Thoracic aorta (tissue), 2 donors: ENCODE data around the gene COX7B2. TPM values are rescaled to one million over a fixed set of nuclear protein-coding genes. Genes with fewer than 3 reads are reported as not detected.
A peak's percentile ranks its signal among the peaks of the same experiment; 100 is the strongest.

Source experiments
- ATAC-seq: fragments of 150-250 bp; one replicate; pipeline ENCODE4 v1.8.0; 2017; ENCODE audit warnings: low read depth; ENCODE audit not compliant: insufficient number of reproducible peaks, low FRiP score
- DNase-seq: peaks from one replicate; pipeline ENCODE4 v3.0.0-alpha.2; 2020; ENCODE audit warnings: low spot score
- H3K27ac ChIP-seq, 2 donors: fragments of 200-600 bp; sonication (generic); 1 replicate in 1 of 2; 2 replicates in 1 of 2; pipeline ENCODE4 v1.5.1; 2016; ENCODE audit warnings: mild to moderate bottlenecking in 2 of 2, moderate library complexity in 2 of 2
- H3K27me3 ChIP-seq: fragments of 200-600 bp; sonication (generic); replicated peaks from 2 replicates; pipeline ENCODE4 v1.6.0; 2016; ENCODE audit warnings: mild to moderate bottlenecking; ENCODE audit not compliant: insufficient read depth
- H3K36me3 ChIP-seq: fragments of 200-600 bp; sonication (generic); one replicate; pipeline ENCODE4 v1.5.1; 2016
- H3K4me1 ChIP-seq, 2 donors: fragments of 200-600 bp; sonication (generic); 1 replicate in 1 of 2; 2 replicates in 1 of 2; pipeline versions ENCODE4 v1.5.1 to v1.6.0; 2016; ENCODE audit warnings: low read depth in 2 of 2, mild to moderate bottlenecking in 1 of 2; ENCODE audit not compliant: control insufficient read depth in 1 of 2
- H3K4me3 ChIP-seq: fragments of 200-600 bp; sonication (generic); 2 replicates; pipeline ENCODE4 v1.5.1; 2016; ENCODE audit warnings: mild to moderate bottlenecking
- H3K9me3 ChIP-seq: fragments of 200-600 bp; sonication (generic); 2 replicates; pipeline ENCODE4 v1.5.1; 2016
- total RNA-seq, 2 donors: library from RNA; depleted of rRNA; stranded (reverse); fragments of >200 nt; gene quantifications; one replicate each; pipeline versions ENCODE4 v1.1.0 to v1.2.3, GENCODE V29; 2016
- TF ChIP-seq, protein P1 (sequence below): fragments of 200-600 bp; sonication (generic); IDR thresholded peaks from one replicate; pipeline ENCODE4 v1.5.1; 2019; ENCODE audit warnings: antibody characterized with exemption

The COX7B2 gene
- total RNA-seq, 2 donors from 2014 or later: not detected

DNA sequence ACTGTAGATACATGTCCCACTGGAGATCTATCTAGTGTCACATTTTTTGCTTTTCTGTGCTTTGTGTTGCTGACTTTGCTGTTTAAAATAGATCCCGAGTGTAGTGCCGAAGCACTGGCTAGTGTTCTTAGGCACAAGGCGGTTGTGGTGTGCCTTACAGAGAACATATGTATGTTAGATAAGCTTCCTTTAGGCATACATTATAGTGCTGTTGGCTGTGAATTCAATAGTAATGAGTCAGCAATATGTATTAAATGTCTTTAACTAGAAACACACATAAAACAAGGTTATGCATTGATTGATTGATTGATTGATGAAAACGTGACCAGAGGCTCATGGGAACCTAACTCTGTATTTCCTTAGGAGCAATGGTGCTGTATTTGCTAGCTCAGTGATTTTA is 56.2 kb downstream of the COX7B2 start:
- Histone ChIP-seq H3K27ac (no peak overlapping the region), H3K9me3 (no peaks in the 10 kb centered on the region), H3K27me3 (no peaks in the 10 kb centered on the region), H3K36me3 (no peaks in the 10 kb centered on the region), H3K4me3 (no peak overlapping the region), H3K4me1 (peaks cover 18 to 20% of the 10 kb centered on the region in 2 donors)
- ATAC-seq (no peak), DNase-seq (no peak)
- TF ChIP-seq, protein P1, sequence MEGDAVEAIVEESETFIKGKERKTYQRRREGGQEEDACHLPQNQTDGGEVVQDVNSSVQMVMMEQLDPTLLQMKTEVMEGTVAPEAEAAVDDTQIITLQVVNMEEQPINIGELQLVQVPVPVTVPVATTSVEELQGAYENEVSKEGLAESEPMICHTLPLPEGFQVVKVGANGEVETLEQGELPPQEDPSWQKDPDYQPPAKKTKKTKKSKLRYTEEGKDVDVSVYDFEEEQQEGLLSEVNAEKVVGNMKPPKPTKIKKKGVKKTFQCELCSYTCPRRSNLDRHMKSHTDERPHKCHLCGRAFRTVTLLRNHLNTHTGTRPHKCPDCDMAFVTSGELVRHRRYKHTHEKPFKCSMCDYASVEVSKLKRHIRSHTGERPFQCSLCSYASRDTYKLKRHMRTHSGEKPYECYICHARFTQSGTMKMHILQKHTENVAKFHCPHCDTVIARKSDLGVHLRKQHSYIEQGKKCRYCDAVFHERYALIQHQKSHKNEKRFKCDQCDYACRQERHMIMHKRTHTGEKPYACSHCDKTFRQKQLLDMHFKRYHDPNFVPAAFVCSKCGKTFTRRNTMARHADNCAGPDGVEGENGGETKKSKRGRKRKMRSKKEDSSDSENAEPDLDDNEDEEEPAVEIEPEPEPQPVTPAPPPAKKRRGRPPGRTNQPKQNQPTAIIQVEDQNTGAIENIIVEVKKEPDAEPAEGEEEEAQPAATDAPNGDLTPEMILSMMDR: no peak

GRCh38 chr4:46850026-46850425 is 59.0 kb downstream of the COX7B2 start:
- no peaks in the 10 kb centered on the region for H3K27me3 ChIP-seq
- no peaks in the 10 kb centered on the region for H3K4me1 ChIP-seq
- TF ChIP-seq, protein P1: no peak

GRCh38 chr4:46844325-46844917 is 64.6 kb downstream of the COX7B2 start:
- Histone ChIP-seq H3K27ac (no peak overlapping the region), H3K4me1 (peaks cover 0 to 4% of the 10 kb centered on the region in 2 donors), H3K9me3 (no peaks in the 10 kb centered on the region), H3K36me3 (no peaks in the 10 kb centered on the region), H3K4me3 (no peak overlapping the region), H3K27me3 (no peaks in the 10 kb centered on the region)
- TF ChIP-seq, protein P1: peak; percentile 61
- ATAC-seq (no peak), DNase-seq (peak; percentile 6)

More at GRCh38 chr4:46850026-46850425, 59.0 kb downstream of the COX7B2 start:
- DNase-seq: no peak
- Histone ChIP-seq H3K9me3 (no peaks in the 10 kb centered on the region), H3K36me3 (no peaks in the 10 kb centered on the region), H3K4me3 (no peak overlapping the region), H3K27ac (no peak overlapping the region)
- no peak for ATAC-seq

GRCh38 chr4:46839128-46839527 is 69.9 kb downstream of the COX7B2 start:
- H3K36me3 ChIP-seq: no peaks in the 10 kb centered on the region
- no peak overlapping the region for H3K27ac ChIP-seq
- no peak for DNase-seq
- no peak overlapping the region for H3K4me3 ChIP-seq
- H3K4me1 ChIP-seq: no peaks in the 10 kb centered on the region
- no peaks in the 10 kb centered on the region for H3K27me3 ChIP-seq
- TF ChIP-seq, protein P1: no peak
- ATAC-seq: no peak
- H3K9me3 ChIP-seq: no peaks in the 10 kb centered on the region

GRCh38 chr4:46837639-46838038 is 71.4 kb downstream of the COX7B2 start:
- no peak for ATAC-seq
- no peaks in the 10 kb centered on the region for H3K36me3 ChIP-seq
- no peak overlapping the region for H3K27ac ChIP-seq
- TF ChIP-seq, protein P1: no peak
- no peaks in the 10 kb centered on the region for H3K27me3 ChIP-seq
- H3K9me3 ChIP-seq: no peaks in the 10 kb centered on the region
- no peak for DNase-seq
- no peak overlapping the region for H3K4me3 ChIP-seq
- H3K4me1 ChIP-seq: no peaks in the 10 kb centered on the region
